Prostate gland (tissue), 2 donors: ENCODE data around the gene CORO2B. TPM values are rescaled to one million over a fixed set of nuclear protein-coding genes. Genes with fewer than 3 reads are reported as not detected.

ENCODE experiments used
- DNase-seq: peaks from one replicate; pipeline ENCODE4 v3.0.0-alpha.2; 2019; ENCODE audit warnings: low spot score
- H3K27ac ChIP-seq, 2 donors: fragments of 200-600 bp; sonication (generic); 2 replicates each; pipeline ENCODE4 v1.5.1; 2017 to 2019
- H3K27me3 ChIP-seq: fragments of 200-600 bp; sonication (generic); replicated peaks from 2 replicates; pipeline ENCODE4 v1.5.1; 2019; ENCODE audit not compliant: insufficient read depth
- H3K36me3 ChIP-seq, 2 donors: fragments of 200-600 bp; sonication (generic); 1 replicate in 1 of 2; 2 replicates in 1 of 2; pipeline versions ENCODE4 v1.5.1 to v1.8.1; 2017 to 2019
- H3K4me1 ChIP-seq: fragments of 200-600 bp; sonication (generic); replicated peaks from 2 replicates; pipeline ENCODE4 v1.5.1; 2019
- H3K4me3 ChIP-seq, 2 donors: fragments of 200-600 bp; sonication (generic); 2 replicates each; pipeline ENCODE4 v1.5.1; 2017 to 2019
- H3K9me3 ChIP-seq: fragments of 200-600 bp; sonication (generic); 2 replicates; pipeline ENCODE4 v1.5.1; 2017
- POLR2A ChIP-seq: fragments of 450-650 bp; IDR thresholded peaks from one replicate; pipeline ENCODE4 v1.6.1; 2016; ENCODE audit warnings: antibody characterized with exemption, mild to moderate bottlenecking
- POLR2AphosphoS5 ChIP-seq: sonication (generic); formaldehyde crosslinking; IDR thresholded peaks from one replicate; pipeline ENCODE4 v1.6.1; 2017; ENCODE audit warnings: antibody characterized with exemption
- WGBS: methylation state at CpG from one replicate; pipeline ENCODE4 v1.1.5; 2018; 5-methylcytosine and 5-hydroxymethylcytosine counted together
- intact Hi-C: fragments of 100-400 bp; cut with DNase I; formaldehyde crosslinking; loops from one replicate; pipeline ENCODE4 v1.14.2; 2022
- total RNA-seq, 2 donors: library from RNA; depleted of rRNA; stranded (reverse); fragments of >200 nt; gene quantifications; one replicate each; pipeline ENCODE4 v1.1.0, GENCODE V29; 2016
- TF ChIP-seq, protein P1 (sequence below), 4 experiments: fragments of 200-600 bp in 2 of 4; fragments of 450-650 bp in 2 of 4; sonication (generic) in 2 of 4; IDR thresholded peaks; 1 replicate in 3 of 4; 2 replicates in 1 of 4; pipeline ENCODE4 v1.5.1; 2016 to 2019; ENCODE audit warnings: antibody characterized with exemption in 4 of 4, mild to moderate bottlenecking in 2 of 4, moderate library complexity in 2 of 4

CORO2B gene
- total RNA-seq, 2 donors from 2014 or later, result 0.50 to 1.4 TPM

DNA sequence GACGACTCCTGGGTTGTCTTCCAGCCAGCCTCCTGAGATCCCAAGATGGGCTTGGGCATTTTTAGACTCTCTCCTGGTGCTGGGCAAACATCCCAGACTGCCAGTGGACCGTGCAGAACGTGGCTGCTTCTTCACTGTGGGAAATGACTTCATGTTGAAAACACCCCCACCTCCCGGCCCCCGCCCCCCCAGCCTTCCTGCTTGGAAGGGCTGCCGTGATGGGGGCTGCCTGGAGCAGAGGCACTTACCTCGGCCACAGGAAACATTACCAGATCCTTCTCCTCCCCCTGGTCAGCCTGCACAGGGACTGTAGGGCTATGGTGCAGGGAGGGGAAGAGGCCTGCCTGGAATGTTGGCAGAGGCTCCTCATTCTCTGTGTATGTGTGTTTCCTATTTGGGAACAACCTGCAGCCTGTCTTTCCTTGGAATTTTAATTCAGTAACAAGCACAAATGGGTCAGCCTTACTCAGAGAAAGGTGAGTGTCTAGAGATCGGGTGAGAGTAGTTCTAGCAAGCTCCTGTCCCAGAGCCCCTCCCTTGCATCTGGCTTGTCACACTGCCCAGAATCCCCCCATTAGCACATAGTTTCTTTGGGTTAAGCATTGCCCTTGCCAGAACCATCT is 151.1 kb downstream of the CORO2B start:
- no peak overlapping the region for H3K4me3 ChIP-seq
- peak overlapping the region in 1 of 2 donors; percentile 8 for H3K27ac ChIP-seq
- intact Hi-C loops, result loop anchor here (2.0 to 5.0 kb wide), 2 partner anchors 87 to 145 kb away; no protein-coding TSS in a partner anchor

GRCh38 chr15:68730471-68730919 is 151.7 kb downstream of the CORO2B start:
- Histone ChIP-seq H3K27me3 (no peaks in the 10 kb centered on the region), H3K4me3 (no peak overlapping the region), H3K4me1 (no peaks in the 10 kb centered on the region), H3K9me3 (no peaks in the 10 kb centered on the region), H3K36me3 (no peaks in the 10 kb centered on the region), H3K27ac (peak overlapping the region in 1 of 2 donors; percentile 8)
- intact Hi-C loops, result loop anchor here (2.0 to 5.0 kb wide), 2 partner anchors 87 to 144 kb away; no protein-coding TSS in a partner anchor
- 44% methylated on average over 6 of the region's 6 CpGs for WGBS
- DNase-seq, result peak; percentile 29
- TF ChIP-seq POLR2A (no peak), POLR2AphosphoS5 (peak; percentile 14)
- TF ChIP-seq, protein P1, sequence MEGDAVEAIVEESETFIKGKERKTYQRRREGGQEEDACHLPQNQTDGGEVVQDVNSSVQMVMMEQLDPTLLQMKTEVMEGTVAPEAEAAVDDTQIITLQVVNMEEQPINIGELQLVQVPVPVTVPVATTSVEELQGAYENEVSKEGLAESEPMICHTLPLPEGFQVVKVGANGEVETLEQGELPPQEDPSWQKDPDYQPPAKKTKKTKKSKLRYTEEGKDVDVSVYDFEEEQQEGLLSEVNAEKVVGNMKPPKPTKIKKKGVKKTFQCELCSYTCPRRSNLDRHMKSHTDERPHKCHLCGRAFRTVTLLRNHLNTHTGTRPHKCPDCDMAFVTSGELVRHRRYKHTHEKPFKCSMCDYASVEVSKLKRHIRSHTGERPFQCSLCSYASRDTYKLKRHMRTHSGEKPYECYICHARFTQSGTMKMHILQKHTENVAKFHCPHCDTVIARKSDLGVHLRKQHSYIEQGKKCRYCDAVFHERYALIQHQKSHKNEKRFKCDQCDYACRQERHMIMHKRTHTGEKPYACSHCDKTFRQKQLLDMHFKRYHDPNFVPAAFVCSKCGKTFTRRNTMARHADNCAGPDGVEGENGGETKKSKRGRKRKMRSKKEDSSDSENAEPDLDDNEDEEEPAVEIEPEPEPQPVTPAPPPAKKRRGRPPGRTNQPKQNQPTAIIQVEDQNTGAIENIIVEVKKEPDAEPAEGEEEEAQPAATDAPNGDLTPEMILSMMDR (IDR thresholded peaks at IDR 0.05), result peak in 3 of 4 experiments; percentile 58 to 72 (median 62)

More for the DNA sequence above, 151.1 kb downstream of the CORO2B start:
- H3K4me1 ChIP-seq, result no peaks in the 10 kb centered on the region
- DNase-seq, result no peak
- 12% methylated on average over 8 of the region's 8 CpGs for WGBS
- H3K36me3 ChIP-seq, result no peaks in the 10 kb centered on the region
- TF ChIP-seq POLR2A, result no peak
- H3K27me3 ChIP-seq, result no peaks in the 10 kb centered on the region
- no peaks in the 10 kb centered on the region for H3K9me3 ChIP-seq

GRCh38 chr15:68730976-68731897 is 152.4 kb downstream of the CORO2B start:
- Histone ChIP-seq H3K36me3 (no peaks in the 10 kb centered on the region), H3K27ac (no peak overlapping the region), H3K4me3 (no peak overlapping the region), H3K27me3 (no peaks in the 10 kb centered on the region), H3K9me3 (no peaks in the 10 kb centered on the region), H3K4me1 (no peaks in the 10 kb centered on the region)
- no peak for DNase-seq
- 62% methylated on average over 15 of the region's 15 CpGs for WGBS
- no peak for TF ChIP-seq POLR2AphosphoS5
- TF ChIP-seq POLR2A, result no peak
- TF ChIP-seq, protein P1 (IDR thresholded peaks at IDR 0.05), result no peak
- intact Hi-C loops, result loop anchor here (2.0 to 5.0 kb wide), 2 partner anchors 86 to 144 kb away; no protein-coding TSS in a partner anchor

DNA sequence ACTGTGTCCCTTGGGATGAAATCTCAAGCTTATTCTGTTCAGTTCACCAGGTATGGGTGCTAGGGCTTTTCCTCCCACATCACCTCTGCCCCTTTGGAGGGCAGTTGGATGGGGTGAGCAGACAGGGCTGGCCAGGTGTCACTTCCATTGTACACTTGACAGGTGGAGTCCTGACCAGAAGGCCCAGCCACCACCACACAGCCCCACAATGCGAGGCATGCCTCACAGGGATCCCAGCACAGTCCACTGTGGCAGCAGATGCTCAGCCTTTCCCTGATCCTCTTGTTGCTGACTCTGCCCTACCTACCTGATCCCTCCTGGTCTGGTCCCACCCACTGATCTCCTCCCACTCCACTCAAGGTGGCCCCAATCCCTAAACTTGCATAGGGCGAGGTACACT is 153.7 kb downstream of the CORO2B start:
- intact Hi-C loops, result loop anchor here (5.0 kb wide), 1 partner anchor 85 kb away; no protein-coding TSS in a partner anchor
- no peaks in the 10 kb centered on the region for H3K4me1 ChIP-seq
- no peak overlapping the region for H3K27ac ChIP-seq
- H3K4me3 ChIP-seq, result no peak overlapping the region
- H3K36me3 ChIP-seq, result no peaks in the 10 kb centered on the region
- H3K27me3 ChIP-seq, result no peaks in the 10 kb centered on the region
- H3K9me3 ChIP-seq, result no peaks in the 10 kb centered on the region
- no peak for DNase-seq
- 96% methylated on average over 2 of the region's 2 CpGs for WGBS
- TF ChIP-seq, protein P1 (IDR thresholded peaks at IDR 0.05), result no peak
- TF ChIP-seq POLR2AphosphoS5, result no peak
- no peak for TF ChIP-seq POLR2A

GRCh38 chr15:68733666-68734065 is 154.9 kb downstream of the CORO2B start:
- H3K4me3 ChIP-seq, result no peak overlapping the region
- no peak for DNase-seq
- no peaks in the 10 kb centered on the region for H3K36me3 ChIP-seq
- no peaks in the 10 kb centered on the region for H3K9me3 ChIP-seq
- TF ChIP-seq, protein P1 (IDR thresholded peaks at IDR 0.05), result no peak
- TF ChIP-seq POLR2A (no peak), POLR2AphosphoS5 (no peak)
- intact Hi-C loops, result loop anchor here (5.0 kb wide), 1 partner anchor 84 kb away; no protein-coding TSS in a partner anchor
- H3K27ac ChIP-seq, result no peak overlapping the region
- H3K27me3 ChIP-seq, result no peaks in the 10 kb centered on the region
- no peaks in the 10 kb centered on the region for H3K4me1 ChIP-seq
- 35% methylated on average over 6 of the region's 6 CpGs for WGBS
